Osteocyte (in vitro differentiated cells): ENCODE measurements around the gene GNB5. TPM values are rescaled to one million over a fixed set of nuclear protein-coding genes. Genes with fewer than 3 reads are reported as not detected.
A peak's percentile ranks its signal among the peaks of the same experiment; 100 is the strongest.

Experiments used
- DNase-seq: peaks from one replicate; pipeline ENCODE4 v3.0.0; 2021; ENCODE audit warnings: mixed read lengths; ENCODE audit not compliant: unreplicated experiment; ENCODE audit errors: extremely low spot score
- H3K27ac Mint-ChIP-seq: one replicate; pipeline ENCODE4 v1.8.0; 2021; ENCODE audit warnings: mild to moderate bottlenecking, mixed read lengths; ENCODE audit not compliant: unreplicated experiment
- H3K27me3 Mint-ChIP-seq: one replicate; pipeline ENCODE4 v1.8.0; 2021; ENCODE audit warnings: mixed read lengths; ENCODE audit not compliant: unreplicated experiment
- H3K36me3 Mint-ChIP-seq: one replicate; pipeline ENCODE4 v1.8.0; 2021; ENCODE audit warnings: mixed read lengths; ENCODE audit not compliant: unreplicated experiment
- H3K4me1 Mint-ChIP-seq: one replicate; pipeline ENCODE4 v1.8.0; 2021; ENCODE audit warnings: mixed read lengths; ENCODE audit not compliant: unreplicated experiment
- H3K4me3 Mint-ChIP-seq: one replicate; pipeline ENCODE4 v1.8.0; 2021; ENCODE audit warnings: mild to moderate bottlenecking, moderate library complexity, mixed read lengths; ENCODE audit not compliant: unreplicated experiment
- H3K9me3 Mint-ChIP-seq: one replicate; pipeline ENCODE4 v1.8.0; 2021; ENCODE audit warnings: mixed read lengths; ENCODE audit not compliant: unreplicated experiment
- CTCF ChIP-seq: fragments of 200-600 bp; sonication (generic); IDR thresholded peaks from 2 replicates; pipeline ENCODE4 v1.5.0; 2021; ENCODE audit warnings: antibody characterized with exemption, mild to moderate bottlenecking, moderate library complexity
- total RNA-seq: library from RNA; stranded (reverse); gene quantifications from 2 replicates; pipeline ENCODE4 v1.2.1, GENCODE V29; 2021

The GNB5 gene
- total RNA-seq, 1 donor from 2014 or later = 34.0 TPM

- no peaks in the 10 kb centered on the region for H3K36me3 Mint-ChIP-seq
- peak; percentile 27 for DNase-seq
- H3K9me3 Mint-ChIP-seq = no peaks in the 10 kb centered on the region
- H3K4me3 Mint-ChIP-seq = no peak overlapping the region
- H3K4me1 Mint-ChIP-seq = no peaks in the 10 kb centered on the region
- TF ChIP-seq CTCF = no peak
- no peaks in the 10 kb centered on the region for H3K27me3 Mint-ChIP-seq
- no peak overlapping the region for H3K27ac Mint-ChIP-seq
Observed at GRCh38 chr15:52220251-52220650, 29.1 kb upstream of the GNB5 start.

- Mint-ChIP-seq H3K27ac (no peak overlapping the region), H3K4me3 (no peak overlapping the region), H3K4me1 (no peaks in the 10 kb centered on the region), H3K27me3 (no peaks in the 10 kb centered on the region), H3K9me3 (no peaks in the 10 kb centered on the region), H3K36me3 (no peaks in the 10 kb centered on the region)
- DNase-seq = peak; percentile 53
- TF ChIP-seq CTCF = no peak
Observed at GRCh38 chr15:52218816-52219215, 27.6 kb upstream of the GNB5 start.

- no peaks in the 10 kb centered on the region for H3K27me3 Mint-ChIP-seq
- no peaks in the 10 kb centered on the region for H3K9me3 Mint-ChIP-seq
- no peak overlapping the region for H3K4me3 Mint-ChIP-seq
- no peaks in the 10 kb centered on the region for H3K4me1 Mint-ChIP-seq
- peak; percentile 54 for DNase-seq
- H3K27ac Mint-ChIP-seq = no peak overlapping the region
- H3K36me3 Mint-ChIP-seq = no peaks in the 10 kb centered on the region
- TF ChIP-seq CTCF = no peak
Observed at GRCh38 chr15:52218371-52218770, 27.2 kb upstream of the GNB5 start.

- Mint-ChIP-seq H3K9me3 (no peaks in the 10 kb centered on the region), H3K4me1 (no peaks in the 10 kb centered on the region), H3K27ac (no peak overlapping the region), H3K4me3 (no peak overlapping the region), H3K27me3 (no peaks in the 10 kb centered on the region), H3K36me3 (no peaks in the 10 kb centered on the region)
- DNase-seq = peak; percentile 73
- TF ChIP-seq CTCF = peak; percentile 10
Observed at GRCh38 chr15:52217186-52217585, 26.0 kb upstream of the GNB5 start.

GRCh38 chr15:52214553-52214952 is 23.4 kb upstream of the GNB5 start:
- no peaks in the 10 kb centered on the region for H3K9me3 Mint-ChIP-seq
- no peak for DNase-seq
- H3K27ac Mint-ChIP-seq = no peak overlapping the region
- H3K27me3 Mint-ChIP-seq = no peaks in the 10 kb centered on the region
- no peaks in the 10 kb centered on the region for H3K36me3 Mint-ChIP-seq
- TF ChIP-seq CTCF = no peak
- no peaks in the 10 kb centered on the region for H3K4me1 Mint-ChIP-seq
- H3K4me3 Mint-ChIP-seq = no peak overlapping the region
